ENCODE results near the gene JAM3.
"Not testable (repeated sequence)": the region's sequence is repeated elsewhere in the genome, so short reads cannot be mapped to it uniquely, and the experiment has no call there.

The JAM3 gene

GRCh38 chr11:134086376-134086775 is 17.5 kb downstream of the JAM3 start:
- peaks cover 6% of the 10 kb centered on the region for H3K9me3 Mint-ChIP-seq
- H3K4me3 Mint-ChIP-seq = no peak overlapping the region
- no peaks in the 10 kb centered on the region for H3K27me3 Mint-ChIP-seq
- H3K4me1 Mint-ChIP-seq (ENCODE audit: low read depth) = no peaks in the 10 kb centered on the region
- intact Hi-C loops (cut with micrococcal nuclease) = no loop called here
- H3K36me3 Mint-ChIP-seq (ENCODE audit: low read depth) = no peaks in the 10 kb centered on the region
- no peak overlapping the region for H3K27ac Mint-ChIP-seq

- H3K27ac Mint-ChIP-seq; intact Hi-C loops (cut with micrococcal nuclease); H3K4me3 Mint-ChIP-seq; H3K9me3 Mint-ChIP-seq; H3K4me1 Mint-ChIP-seq (ENCODE audit: low read depth); H3K36me3 Mint-ChIP-seq (ENCODE audit: low read depth); H3K27me3 Mint-ChIP-seq: not testable (repeated sequence)
Measured at GRCh38 chr11:134092006-134092405, 23.1 kb downstream of the JAM3 start.

GRCh38 chr11:134097166-134097565 is 28.3 kb downstream of the JAM3 start:
- Mint-ChIP-seq H3K4me1 (ENCODE audit: low read depth) (no peaks in the 10 kb centered on the region), H3K27me3 (no peaks in the 10 kb centered on the region), H3K36me3 (ENCODE audit: low read depth) (no peaks in the 10 kb centered on the region), H3K27ac (no peak overlapping the region), H3K9me3 (no peaks in the 10 kb centered on the region), H3K4me3 (no peak overlapping the region)
- intact Hi-C loops (cut with micrococcal nuclease) = no loop called here

GRCh38 chr11:134098566-134099184 is 29.8 kb downstream of the JAM3 start:
- H3K9me3 Mint-ChIP-seq = no peaks in the 10 kb centered on the region
- H3K4me3 Mint-ChIP-seq = no peak overlapping the region
- H3K36me3 Mint-ChIP-seq (ENCODE audit: low read depth) = no peaks in the 10 kb centered on the region
- H3K27me3 Mint-ChIP-seq = no peaks in the 10 kb centered on the region
- intact Hi-C loops (cut with micrococcal nuclease) = no loop called here
- no peaks in the 10 kb centered on the region for H3K4me1 Mint-ChIP-seq (ENCODE audit: low read depth)
- no peak overlapping the region for H3K27ac Mint-ChIP-seq

GRCh38 chr11:134100171-134100570 is 31.3 kb downstream of the JAM3 start:
- intact Hi-C loops (cut with micrococcal nuclease) = no loop called here
- H3K27me3 Mint-ChIP-seq = no peaks in the 10 kb centered on the region
- no peak overlapping the region for H3K27ac Mint-ChIP-seq
- no peaks in the 10 kb centered on the region for H3K4me1 Mint-ChIP-seq (ENCODE audit: low read depth)
- peaks cover 8% of the 10 kb centered on the region for H3K9me3 Mint-ChIP-seq
- no peaks in the 10 kb centered on the region for H3K36me3 Mint-ChIP-seq (ENCODE audit: low read depth)
- H3K4me3 Mint-ChIP-seq = no peak overlapping the region

GRCh38 chr11:134101282-134101681 is 32.4 kb downstream of the JAM3 start:
- Mint-ChIP-seq H3K36me3 (ENCODE audit: low read depth) (no peaks in the 10 kb centered on the region), H3K9me3 (peaks cover 8% of the 10 kb centered on the region), H3K4me3 (no peak overlapping the region), H3K27ac (no peak overlapping the region), H3K27me3 (no peaks in the 10 kb centered on the region), H3K4me1 (ENCODE audit: low read depth) (no peaks in the 10 kb centered on the region)
- intact Hi-C loops (cut with micrococcal nuclease) = no loop called here

GRCh38 chr11:134110252-134110815 is 41.5 kb downstream of the JAM3 start:
- intact Hi-C loops (cut with micrococcal nuclease) = no loop called here
- no peak overlapping the region for H3K4me3 Mint-ChIP-seq
- no peaks in the 10 kb centered on the region for H3K27me3 Mint-ChIP-seq
- H3K4me1 Mint-ChIP-seq (ENCODE audit: low read depth) = no peaks in the 10 kb centered on the region
- peaks cover 26% of the 10 kb centered on the region for H3K9me3 Mint-ChIP-seq
- no peaks in the 10 kb centered on the region for H3K36me3 Mint-ChIP-seq (ENCODE audit: low read depth)
- H3K27ac Mint-ChIP-seq = no peak overlapping the region

- peaks cover 14% of the 10 kb centered on the region for H3K9me3 Mint-ChIP-seq
- intact Hi-C loops (cut with micrococcal nuclease); H3K27me3 Mint-ChIP-seq; H3K4me1 Mint-ChIP-seq (ENCODE audit: low read depth); H3K4me3 Mint-ChIP-seq; H3K36me3 Mint-ChIP-seq (ENCODE audit: low read depth); H3K27ac Mint-ChIP-seq: not testable (repeated sequence)
Measured at GRCh38 chr11:134113787-134114186, 44.9 kb downstream of the JAM3 start.

GRCh38 chr11:134116210-134116609 is 47.3 kb downstream of the JAM3 start:
- no peak overlapping the region for H3K27ac Mint-ChIP-seq
- no peaks in the 10 kb centered on the region for H3K9me3 Mint-ChIP-seq
- intact Hi-C loops (cut with micrococcal nuclease) = no loop called here
- no peaks in the 10 kb centered on the region for H3K36me3 Mint-ChIP-seq (ENCODE audit: low read depth)
- H3K4me1 Mint-ChIP-seq (ENCODE audit: low read depth) = no peaks in the 10 kb centered on the region
- peaks cover 7% of the 10 kb centered on the region for H3K27me3 Mint-ChIP-seq
- no peak overlapping the region for H3K4me3 Mint-ChIP-seq

- Mint-ChIP-seq H3K4me1 (ENCODE audit: low read depth) (no peaks in the 10 kb centered on the region), H3K36me3 (ENCODE audit: low read depth) (no peaks in the 10 kb centered on the region), H3K9me3 (no peaks in the 10 kb centered on the region), H3K27ac (no peak overlapping the region), H3K4me3 (no peak overlapping the region), H3K27me3 (peaks cover 10% of the 10 kb centered on the region)
- intact Hi-C loops (cut with micrococcal nuclease) = no loop called here
Measured at GRCh38 chr11:134118006-134118405, 49.1 kb downstream of the JAM3 start.

- intact Hi-C loops (cut with micrococcal nuclease) = no loop called here
- H3K4me1 Mint-ChIP-seq (ENCODE audit: low read depth) = no peaks in the 10 kb centered on the region
Measured at GRCh38 chr11:134119094-134119493, 50.2 kb downstream of the JAM3 start.

GRCh38 chr11:134120143-134120850 is 51.4 kb downstream of the JAM3 start:
- peaks cover 31% of the 10 kb centered on the region for H3K27me3 Mint-ChIP-seq
- intact Hi-C loops (cut with micrococcal nuclease) = no loop called here

More at GRCh38 chr11:134119094-134119493, 50.2 kb downstream of the JAM3 start:
- Mint-ChIP-seq H3K27ac (no peak overlapping the region), H3K27me3 (peaks cover 19% of the 10 kb centered on the region), H3K4me3 (no peak overlapping the region), H3K36me3 (ENCODE audit: low read depth) (no peaks in the 10 kb centered on the region), H3K9me3 (no peaks in the 10 kb centered on the region)

GRCh38 chr11:134120921-134121526 is 52.2 kb downstream of the JAM3 start:
- H3K27ac Mint-ChIP-seq = no peak overlapping the region
- H3K27me3 Mint-ChIP-seq = peaks cover 38% of the 10 kb centered on the region
- H3K9me3 Mint-ChIP-seq = no peaks in the 10 kb centered on the region
- H3K4me1 Mint-ChIP-seq (ENCODE audit: low read depth) = peaks cover 7% of the 10 kb centered on the region
- H3K36me3 Mint-ChIP-seq (ENCODE audit: low read depth) = no peaks in the 10 kb centered on the region
- intact Hi-C loops (cut with micrococcal nuclease) = no loop called here
- no peak overlapping the region for H3K4me3 Mint-ChIP-seq

More at GRCh38 chr11:134120143-134120850, 51.4 kb downstream of the JAM3 start:
- Mint-ChIP-seq H3K9me3 (no peaks in the 10 kb centered on the region), H3K36me3 (ENCODE audit: low read depth) (no peaks in the 10 kb centered on the region), H3K4me1 (ENCODE audit: low read depth) (peaks cover 7% of the 10 kb centered on the region), H3K4me3 (no peak overlapping the region), H3K27ac (no peak overlapping the region)

GRCh38 chr11:134124660-134125451 is 56.0 kb downstream of the JAM3 start:
- Mint-ChIP-seq H3K27me3 (peaks cover 48% of the 10 kb centered on the region), H3K36me3 (ENCODE audit: low read depth) (no peaks in the 10 kb centered on the region), H3K27ac (no peak overlapping the region), H3K4me3 (peak overlapping the region; percentile 55), H3K4me1 (ENCODE audit: low read depth) (peaks cover 7% of the 10 kb centered on the region), H3K9me3 (peaks cover 2% of the 10 kb centered on the region)
- intact Hi-C loops (cut with micrococcal nuclease) = no loop called here
